NK-92 (cell line): ENCODE measurements around the gene ATP1B2.
"Not testable (repeated sequence)": the region's sequence is repeated elsewhere in the genome, so short reads cannot be mapped to it uniquely, and the experiment has no call there.

Experiments
- DNase-seq: peaks from one replicate; lab custom pipeline; 2025; ENCODE audit not compliant: unreplicated experiment; lab: John Stamatoyannopoulos, UW

The ATP1B2 gene

DNA sequence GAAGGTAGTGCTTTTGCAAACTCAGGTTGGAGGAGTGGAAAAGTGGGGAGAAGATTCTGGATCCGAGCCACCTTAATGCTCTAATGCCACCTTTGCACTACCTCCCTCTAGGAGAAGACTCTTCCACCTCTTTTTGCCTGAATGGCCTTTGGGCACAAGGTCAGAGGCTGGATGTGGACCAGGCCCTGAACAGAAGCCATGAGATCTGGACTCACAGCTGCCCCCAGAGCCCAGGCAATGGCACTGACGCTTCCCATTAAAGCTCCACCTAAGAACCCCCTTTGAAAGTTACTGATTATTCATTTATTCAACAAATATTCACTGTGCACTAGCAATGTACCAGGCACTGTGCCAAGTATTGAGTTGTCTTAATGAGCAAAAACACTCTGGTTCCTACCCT is 17.6 kb upstream of the ATP1B2 start:
- DNase-seq, result no peak

DNA sequence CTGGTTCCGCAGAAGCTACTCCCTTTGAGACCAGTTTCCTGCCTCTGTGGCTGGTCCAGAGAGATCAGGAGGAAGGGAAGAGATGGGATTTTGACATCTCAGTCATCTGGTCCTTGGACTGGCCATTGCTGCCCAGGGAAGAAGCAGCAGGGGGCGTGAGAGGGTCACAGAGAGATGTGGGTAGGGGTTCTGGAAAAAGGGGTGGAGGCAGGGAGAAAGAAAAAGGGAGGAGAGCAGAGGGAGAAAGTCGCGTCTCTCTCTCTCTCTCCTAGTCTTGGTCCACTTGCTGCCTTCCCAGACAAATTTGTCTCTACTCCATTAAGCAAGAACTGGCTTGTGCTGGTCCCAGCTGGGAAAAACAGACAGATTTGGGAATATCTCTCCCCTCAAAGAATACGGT is 16.3 kb upstream of the ATP1B2 start:
- no peak for DNase-seq

DNA sequence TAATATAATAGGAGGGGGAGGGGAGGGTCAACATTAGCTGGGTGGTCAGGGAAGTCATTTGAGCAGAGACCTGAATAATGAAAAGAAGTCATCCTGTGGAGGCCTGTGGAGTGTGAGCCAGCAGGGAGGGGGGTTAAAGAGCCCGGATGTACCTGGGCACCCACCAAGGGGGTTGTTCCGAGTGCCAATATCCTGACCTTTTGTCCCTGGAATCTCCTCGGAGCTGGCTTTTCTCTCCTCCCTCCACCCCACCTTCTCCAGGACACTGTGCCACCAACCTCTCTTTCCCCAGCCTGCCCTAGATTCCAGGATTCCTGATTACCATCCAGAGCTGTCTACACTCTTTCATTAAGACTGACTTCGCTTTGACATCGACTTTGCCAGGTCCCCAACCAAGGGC is 14.6 kb upstream of the ATP1B2 start:
- no peak for DNase-seq

DNA sequence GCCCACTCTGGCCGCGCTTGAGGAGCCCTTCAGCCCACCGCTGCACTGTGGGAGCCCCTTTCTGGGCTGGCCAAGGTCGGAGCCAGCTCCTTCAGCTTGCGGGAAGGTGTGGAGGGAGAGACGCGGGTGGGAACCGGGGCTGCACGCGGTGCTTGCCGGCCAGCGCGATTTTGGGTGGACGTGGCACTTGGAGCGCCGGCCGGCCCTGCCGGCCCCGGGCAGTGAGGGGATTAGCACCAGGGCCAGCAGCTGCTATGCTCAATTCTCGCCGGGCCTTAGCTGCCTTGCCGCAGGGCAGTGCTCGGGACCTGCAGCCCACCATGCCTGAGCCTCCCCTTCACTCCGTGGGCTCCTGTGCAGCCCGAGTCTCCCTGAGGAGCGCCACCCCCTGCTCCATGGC is 9.9 kb upstream of the ATP1B2 start:
- DNase-seq, result no peak

DNA sequence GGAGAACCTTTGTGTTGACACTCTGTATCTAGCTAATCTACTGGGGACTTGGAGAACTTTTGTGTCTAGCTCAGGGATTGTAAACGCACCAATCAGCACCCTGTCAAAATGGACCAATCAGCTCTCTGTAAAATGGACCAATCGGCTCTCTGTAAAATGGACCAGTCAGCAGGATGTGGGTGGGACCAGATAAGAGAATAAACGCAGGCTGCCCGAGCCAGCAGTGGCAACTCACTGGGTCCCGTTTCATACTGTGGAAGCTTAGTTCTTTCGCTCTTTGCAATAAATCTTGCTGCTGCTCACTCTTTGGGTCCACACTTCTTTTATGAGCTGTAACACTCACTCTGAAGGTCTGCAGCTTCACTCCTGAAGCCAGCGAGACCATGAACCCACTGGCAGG is 9.1 kb upstream of the ATP1B2 start:
- not testable (repeated sequence) for DNase-seq

DNA sequence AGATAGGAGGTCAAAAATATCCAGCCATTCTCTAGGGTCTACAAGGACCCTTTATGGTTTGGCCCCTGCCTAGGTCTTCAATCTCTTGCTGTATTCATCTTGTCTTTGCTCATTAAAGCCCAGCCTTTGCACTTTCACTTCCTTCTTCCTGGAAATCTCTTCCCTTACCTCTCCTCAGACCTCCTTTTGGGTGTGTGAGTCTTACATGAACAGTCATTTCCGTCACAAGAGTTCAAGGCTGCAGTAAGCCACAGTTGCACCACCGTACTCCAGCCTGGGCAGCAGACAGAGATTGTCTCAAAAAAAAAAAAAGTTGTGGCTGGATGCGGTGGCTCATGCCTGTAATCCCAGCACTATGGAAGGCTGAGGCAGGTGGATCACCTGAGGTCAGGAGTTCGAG is 6.0 kb upstream of the ATP1B2 start:
- DNase-seq, result no peak

DNA sequence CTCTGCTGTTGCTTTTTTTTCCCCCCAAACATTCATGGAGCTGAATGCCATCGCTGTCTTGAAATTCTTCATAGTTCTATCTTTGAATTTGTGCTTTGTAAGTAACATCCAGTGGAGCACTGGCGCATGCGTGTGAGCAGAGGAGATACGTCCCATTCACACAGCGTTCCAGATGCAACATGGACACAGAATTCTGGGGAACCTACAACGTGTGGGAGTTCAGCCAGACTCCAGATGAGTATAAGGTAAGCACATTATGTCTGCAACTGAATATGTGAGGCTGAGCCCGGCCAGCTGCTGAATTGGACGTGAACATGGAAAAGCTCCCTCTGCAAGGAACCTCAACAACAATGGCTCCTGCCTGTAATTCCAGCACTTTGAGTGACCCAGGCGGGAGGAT is 4.3 kb upstream of the ATP1B2 start:
- no peak for DNase-seq

DNA sequence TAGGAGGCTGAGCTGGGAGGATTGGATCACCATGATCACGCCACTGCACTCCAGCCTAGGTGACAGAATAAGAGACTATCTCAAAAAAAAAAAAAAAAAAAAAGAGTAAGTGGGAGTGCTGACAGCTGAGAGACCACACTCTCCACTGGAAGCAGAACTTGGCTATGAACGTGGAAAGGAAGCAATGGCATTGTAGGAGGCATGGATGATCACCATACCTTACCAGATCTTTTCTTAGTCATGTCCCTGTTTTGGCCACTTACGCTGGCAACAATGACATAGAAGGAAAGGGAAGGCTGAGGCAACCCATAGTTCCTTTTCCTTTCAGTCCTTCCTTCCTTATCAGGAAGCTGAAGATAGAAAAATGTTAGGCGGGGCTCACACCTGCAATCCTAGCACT is 3.7 kb upstream of the ATP1B2 start:
- no peak for DNase-seq

DNA sequence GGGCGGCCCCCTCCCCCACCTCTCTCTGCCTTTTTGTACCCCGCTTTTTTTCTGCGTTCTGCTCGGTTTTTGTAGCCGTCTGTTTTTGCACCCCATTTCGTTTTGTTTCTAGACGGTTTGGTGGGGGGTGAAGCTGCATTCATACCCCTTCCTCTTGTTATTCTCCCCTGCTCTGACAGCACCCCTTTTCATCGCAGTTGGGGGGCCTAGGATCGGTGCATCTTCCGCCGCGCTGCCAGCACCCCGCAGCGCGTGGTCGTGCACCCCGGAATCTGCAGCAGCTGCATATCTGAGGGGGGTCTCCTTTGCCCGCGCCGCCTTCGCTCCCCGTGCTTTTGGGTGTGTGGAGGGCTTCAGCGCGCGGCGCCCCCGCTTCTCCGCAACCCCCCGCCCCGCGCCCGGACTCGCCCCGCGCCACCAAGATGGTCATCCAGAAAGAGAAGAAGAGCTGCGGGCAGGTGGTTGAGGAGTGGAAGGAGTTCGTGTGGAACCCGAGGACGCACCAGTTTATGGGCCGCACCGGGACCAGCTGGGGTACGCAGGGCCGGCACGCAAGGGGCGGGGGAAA is 455 bp downstream of the ATP1B2 start:
- DNase-seq, result no peak

DNA sequence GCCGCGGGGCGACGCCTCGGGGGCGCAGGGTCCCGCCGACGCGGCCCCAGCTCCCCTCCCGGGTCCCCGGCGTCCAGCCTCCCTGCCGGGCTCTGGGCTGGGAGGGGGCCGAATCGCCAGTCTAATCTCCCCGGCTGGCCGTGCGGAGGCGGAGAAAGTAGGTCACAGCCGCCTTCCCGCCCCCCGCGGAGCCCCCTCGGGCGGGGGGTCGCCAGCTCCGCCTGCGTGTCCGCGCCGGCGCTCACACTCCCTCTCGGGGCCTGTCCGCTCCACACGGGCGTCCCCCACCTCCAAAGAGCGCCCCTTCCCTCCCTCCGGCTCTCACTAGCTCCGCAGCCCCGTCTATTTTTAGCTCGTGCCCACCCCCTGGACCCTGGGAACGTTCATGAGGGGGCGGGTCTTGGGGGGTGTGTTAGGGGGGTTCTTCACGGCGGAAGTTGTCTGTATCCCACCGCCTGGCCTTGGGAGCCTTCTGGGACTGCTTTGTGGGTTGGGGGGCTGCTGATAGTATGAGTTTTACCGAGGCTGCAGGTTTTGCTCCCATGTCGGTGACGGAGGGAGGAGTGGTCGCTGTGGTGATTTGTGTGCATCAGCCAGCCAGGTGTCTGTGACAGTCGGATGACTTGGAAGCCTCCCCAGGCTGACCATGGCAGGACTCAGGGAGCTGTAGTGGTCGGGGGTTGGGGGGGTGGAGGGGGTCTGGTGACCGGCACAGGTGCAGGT is 1.1 kb downstream of the ATP1B2 start:
- no peak for DNase-seq

DNA sequence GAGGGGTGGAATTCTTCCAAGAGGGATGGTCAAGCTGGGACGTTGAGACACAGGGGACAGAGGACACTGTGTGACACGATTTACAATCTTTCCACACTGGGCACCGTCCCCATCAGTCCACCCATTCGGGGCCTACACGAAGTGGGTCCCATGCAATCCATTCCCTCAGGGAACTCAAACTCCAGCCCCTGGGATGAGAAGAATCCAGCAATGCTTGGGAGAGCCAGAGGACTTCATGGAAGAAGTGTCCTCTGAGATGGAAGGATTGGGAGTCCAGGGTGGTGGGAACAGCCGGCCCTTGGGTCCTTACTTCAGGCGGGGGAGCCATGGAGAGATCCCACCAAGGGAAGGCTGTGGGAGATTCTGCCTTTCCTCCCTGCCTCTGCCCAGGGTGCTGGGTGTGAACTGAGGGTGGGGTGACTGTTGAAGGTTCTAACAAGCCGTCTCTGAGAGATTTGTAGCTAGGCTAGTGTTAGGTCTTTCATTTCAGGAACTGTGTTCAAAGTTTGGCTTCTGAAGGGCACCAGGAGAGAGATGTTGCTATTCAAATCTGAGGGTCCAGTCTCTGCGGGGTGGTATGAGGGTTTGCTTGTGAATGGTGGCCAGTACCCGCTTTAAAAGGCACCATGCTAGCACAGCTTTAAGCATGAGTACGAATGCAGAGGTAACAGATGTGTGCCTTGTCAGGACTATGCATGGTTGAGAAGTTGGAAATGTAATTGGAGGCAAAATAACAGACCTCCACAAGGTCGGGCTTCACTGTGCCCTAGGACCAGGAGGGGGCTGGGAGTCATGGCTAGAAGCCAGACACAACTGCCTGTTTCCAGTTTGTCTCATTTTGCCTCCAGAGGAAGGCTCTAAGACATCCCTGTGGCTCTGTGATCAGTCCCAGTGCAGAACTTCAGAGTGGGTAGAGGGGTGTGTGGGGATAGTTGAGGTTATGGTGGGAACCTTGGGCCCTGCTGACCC is 1.9 kb downstream of the ATP1B2 start:
- DNase-seq, result no peak

DNA sequence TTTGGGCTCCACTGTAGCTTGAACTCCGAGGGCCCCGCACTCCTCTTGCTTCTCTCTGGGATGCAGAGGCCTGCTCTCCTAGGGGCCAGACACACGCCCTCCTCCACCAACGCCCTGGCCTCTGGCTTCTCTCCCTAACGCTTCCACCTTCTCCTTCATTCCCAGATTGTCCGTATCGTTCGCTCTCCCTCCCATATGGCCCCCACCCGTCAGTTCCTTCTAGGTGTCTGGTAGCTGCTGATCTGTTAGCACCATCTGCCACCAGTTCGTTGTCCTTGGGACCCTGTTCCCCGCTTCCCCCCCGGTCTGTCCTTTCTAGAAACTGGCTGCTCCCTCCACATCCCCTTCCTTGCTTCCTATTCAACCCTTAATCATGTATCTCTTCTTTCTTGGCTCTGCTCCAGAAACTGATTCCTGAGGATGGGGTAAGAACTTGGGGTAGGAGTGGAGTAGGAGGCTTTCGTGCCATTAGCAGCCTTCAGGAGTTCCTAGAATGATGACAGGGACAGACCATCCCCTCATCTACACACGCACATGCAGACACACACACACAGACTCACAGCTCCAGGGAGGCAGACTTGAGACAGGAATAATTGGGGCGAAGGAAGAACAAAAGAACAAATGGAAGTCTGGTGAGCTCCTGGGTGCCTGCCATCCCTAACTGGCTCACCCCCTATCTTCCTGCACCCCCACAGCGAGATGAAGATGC is 4.3 kb downstream of the ATP1B2 start:
- no peak for DNase-seq

DNA sequence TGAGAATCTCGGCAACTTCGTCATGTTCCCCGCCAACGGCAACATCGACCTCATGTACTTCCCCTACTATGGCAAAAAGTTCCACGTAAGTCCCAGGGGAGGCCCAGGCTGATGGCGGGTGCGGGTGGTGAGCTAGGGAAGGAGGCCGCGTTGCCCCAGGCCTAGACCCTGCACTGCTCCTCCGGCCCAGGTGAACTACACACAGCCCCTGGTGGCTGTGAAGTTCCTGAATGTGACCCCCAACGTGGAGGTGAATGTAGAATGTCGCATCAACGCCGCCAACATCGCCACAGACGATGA is 4.8 kb downstream of the ATP1B2 start:
- no peak for DNase-seq

DNA sequence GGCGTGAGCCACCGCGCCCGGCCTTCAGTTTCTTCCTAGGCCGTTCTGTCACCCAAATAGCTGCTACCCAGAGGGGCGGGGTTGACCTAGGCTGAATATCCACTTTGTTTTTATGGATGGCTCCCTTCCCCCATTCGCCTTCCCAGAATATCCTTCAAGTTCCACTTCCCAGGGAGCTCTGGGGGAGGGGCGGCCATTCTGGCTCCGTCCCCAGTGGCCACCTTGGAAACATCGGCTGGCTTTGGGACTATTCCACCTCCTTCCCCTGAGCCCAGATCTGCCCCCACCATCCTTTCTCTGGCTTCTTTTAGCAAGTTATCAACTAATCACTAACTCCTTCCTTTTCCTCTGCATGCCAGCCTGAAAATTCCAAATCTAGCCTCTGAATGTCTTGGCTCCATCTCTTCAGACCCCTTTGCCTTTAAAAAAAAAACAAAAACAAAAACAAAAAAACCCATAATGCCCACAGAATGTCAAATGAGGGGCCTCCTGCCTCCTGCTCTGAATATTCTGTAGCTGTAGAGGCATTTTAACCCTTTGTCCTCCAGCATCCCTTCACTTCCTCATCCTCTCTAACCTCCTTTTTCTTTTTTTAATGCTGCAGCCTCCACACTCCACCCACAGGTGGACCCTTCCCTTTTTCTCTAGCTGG is 6.4 kb downstream of the ATP1B2 start:
- no peak for DNase-seq

DNA sequence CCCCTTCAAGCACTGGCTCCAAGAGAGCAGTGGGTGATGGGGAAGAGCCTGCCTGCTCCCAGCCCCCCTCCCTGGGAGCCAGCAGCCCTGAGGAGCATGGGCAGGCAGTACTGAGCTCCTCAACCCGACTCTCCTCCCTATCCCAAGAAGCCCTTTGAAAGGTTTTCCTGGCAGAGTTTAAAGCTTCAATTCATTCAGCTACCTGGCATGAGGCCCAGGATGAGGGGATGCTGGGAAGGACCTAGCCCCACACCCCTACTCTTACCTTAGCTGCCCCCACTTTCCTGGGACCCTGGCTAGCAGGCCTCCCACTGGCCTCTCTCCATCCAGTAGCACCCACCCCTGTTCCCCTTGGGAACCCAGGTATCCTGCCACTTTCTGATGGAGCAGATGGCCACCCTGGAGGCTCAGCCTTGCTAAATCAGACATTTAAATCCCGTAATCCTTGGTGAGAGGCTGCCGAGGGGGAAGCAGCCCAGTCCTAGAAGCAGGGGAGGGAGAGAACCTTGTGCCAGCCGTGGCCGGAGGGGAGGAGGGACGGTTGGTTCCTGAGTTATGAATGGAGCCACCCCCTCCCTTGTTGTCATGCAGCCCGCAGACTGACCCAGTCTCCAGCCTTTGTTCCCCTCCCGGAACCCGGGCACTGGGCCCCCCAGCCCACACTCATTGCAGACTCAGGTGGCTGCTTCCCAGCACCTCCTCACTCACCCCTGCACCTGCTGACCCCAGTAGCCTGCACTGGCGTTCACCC is 17.1 kb downstream of the ATP1B2 start:
- no peak for DNase-seq

DNA sequence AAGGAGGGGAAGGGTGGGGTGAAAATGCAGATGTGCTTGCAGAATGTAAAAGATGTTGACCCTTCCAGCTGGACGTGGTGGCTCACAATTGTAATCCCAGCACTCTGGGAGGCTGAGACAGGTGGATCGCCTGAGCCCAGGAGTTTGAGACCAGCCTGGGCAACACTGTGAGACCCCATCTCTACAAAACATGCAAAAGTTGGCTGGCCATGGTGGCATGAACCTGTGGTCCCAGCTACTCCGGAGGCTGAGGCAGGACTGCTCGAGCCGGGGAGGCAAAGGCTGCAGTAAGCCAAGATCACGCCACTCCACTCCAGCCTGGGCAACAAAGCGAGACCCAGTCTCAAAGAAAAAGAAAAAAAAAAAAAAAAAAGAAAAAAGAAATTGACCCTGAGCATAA is 17.8 kb downstream of the ATP1B2 start:
- no peak for DNase-seq

DNA sequence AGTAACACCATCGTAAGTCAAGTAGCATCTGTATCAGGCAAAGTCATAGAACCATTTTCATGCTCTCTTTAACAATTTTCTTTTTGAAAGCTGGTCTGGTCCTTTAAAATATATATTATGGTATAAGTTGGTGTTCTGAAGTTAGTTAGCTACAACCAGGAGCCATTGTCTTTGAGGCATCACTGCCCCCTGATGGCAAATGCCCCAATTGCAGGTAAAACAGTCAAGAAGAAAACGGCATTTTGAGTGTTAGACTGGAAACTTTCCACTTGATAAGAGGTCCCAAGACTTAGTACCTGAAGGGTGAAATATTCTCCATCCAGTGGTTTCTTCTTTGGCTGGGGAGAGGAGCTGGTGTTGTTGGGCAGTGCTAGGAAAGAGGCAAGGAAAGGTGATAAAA is 22.5 kb downstream of the ATP1B2 start:
- no peak for DNase-seq

DNA sequence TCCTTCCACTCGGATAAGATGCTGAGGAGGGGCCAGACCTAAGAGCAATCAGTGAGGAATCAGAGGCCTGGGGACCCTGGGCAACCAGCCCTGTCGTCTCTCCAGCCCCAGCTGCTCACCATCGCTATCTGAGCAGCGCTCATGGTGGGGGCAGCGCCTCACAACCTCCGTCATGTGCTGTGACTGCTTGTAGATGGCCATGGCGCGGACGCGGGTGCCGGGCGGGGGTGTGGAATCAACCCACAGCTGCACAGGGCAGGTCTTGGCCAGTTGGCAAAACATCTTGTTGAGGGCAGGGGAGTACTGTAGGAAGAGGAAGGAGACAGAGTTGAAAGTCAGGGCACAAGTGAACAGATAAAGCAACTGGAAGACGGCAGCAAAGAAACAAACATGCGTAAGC is 24.2 kb downstream of the ATP1B2 start:
- no peak for DNase-seq

DNA sequence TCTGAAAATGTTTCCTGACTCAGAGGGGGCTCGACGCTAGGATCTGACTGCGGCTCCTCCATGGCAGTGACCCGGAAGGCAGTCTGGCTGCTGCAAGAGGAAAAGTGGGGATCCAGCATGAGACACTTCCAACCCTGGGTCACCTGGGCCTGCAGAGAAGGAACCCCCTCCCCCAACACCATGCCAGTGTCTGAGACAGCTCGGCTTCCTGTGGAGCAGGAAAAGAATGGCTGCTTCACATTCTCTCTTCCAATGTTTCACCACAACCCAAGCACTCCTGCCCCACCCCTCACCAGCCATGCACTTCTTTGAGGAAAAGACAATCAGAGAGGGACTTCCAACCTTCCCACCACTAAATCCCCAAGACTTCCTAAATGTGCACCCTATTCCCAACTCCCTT is 25.8 kb downstream of the ATP1B2 start:
- DNase-seq, result no peak

DNA sequence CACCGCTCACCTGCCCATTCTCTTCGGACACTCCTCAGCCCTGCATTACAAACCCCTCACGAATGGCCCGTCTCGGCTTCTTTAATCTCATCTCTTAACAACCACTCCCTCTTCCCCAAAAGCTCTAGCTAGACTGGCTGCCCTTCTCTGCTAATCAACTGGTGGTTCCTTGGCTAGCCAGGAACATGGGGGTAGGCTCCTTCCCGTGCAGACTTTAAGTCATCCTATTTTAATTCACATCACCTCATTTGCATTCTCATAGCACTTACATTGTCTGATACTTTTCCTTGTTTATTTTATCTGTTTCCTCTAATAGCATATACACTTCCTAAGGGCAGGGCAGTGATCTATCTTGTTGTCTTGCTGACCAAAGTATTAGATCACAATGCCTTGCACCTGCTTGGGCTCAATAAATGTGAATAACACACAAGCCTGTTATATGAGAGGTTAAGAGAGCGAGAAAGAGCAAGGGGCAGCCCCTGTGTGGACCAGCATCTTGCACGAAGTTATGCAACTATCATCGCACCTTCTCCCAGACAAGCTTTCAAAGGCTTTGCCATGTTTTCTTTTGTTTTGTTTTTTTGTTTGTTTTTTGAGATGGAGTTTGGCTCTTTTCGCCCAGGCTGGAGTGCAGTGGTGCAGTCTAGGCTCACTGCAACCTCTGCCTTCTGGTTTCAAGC is 26.8 kb downstream of the ATP1B2 start:
- DNase-seq, result no peak
